TTC549 (cell line): Measurements from ENCODE around the gene JMJD4.

Experiments used
- FAIRE-seq: peaks from 2 replicates; lab custom pipeline; 2012; peaks lifted over from hg19 to GRCh38; lab: Jason Lieb, UNC

JMJD4 gene, protein sequence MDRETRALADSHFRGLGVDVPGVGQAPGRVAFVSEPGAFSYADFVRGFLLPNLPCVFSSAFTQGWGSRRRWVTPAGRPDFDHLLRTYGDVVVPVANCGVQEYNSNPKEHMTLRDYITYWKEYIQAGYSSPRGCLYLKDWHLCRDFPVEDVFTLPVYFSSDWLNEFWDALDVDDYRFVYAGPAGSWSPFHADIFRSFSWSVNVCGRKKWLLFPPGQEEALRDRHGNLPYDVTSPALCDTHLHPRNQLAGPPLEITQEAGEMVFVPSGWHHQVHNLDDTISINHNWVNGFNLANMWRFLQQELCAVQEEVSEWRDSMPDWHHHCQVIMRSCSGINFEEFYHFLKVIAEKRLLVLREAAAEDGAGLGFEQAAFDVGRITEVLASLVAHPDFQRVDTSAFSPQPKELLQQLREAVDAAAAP

DNA sequence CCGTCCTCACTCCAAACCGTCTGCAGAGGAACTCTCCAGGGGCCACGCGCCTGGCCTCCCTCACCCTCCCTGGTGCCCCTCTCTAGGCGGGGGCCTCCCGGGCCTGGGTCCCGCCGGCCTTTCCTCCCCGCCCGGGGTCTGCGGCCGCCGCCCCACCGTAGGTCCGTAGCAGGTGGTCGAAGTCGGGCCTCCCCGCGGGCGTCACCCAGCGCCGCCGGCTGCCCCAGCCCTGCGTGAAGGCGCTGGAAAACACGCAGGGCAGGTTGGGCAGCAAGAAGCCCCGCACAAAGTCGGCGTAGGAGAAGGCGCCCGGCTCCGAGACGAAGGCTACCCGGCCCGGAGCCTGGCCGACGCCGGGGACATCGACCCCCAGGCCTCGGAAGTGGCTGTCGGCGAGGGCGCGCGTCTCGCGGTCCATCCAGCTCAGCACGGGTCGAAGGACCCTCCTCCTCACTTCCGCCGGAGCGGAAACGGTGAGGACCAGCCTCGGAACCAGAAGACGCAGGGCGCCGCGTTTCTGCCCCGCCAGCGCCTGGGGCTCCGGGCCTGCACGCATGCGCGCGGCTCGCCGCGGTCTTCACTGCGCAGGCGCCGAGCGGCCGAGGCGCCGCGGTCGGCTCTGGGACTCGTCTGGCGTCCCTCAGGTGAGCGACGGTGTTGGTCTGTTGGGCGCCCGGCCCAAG lies at the start of gene JMJD4, which contains the start of gene SNAP47:
Gene JMJD4 (minus strand): TSS at position 447 of the 683 bp plus-strand sequence. CDS start 29 bp downstream, at position 418.
Gene SNAP47 (plus strand): TSS at position 580 of the 683 bp plus-strand sequence. CDS start 12,302 bp downstream, outside the sequence.
- no peak for FAIRE-seq

- FAIRE-seq = no peak
Measured at GRCh38 chr1:227782226-227782625, 47.1 kb upstream of the JMJD4 start.

DNA sequence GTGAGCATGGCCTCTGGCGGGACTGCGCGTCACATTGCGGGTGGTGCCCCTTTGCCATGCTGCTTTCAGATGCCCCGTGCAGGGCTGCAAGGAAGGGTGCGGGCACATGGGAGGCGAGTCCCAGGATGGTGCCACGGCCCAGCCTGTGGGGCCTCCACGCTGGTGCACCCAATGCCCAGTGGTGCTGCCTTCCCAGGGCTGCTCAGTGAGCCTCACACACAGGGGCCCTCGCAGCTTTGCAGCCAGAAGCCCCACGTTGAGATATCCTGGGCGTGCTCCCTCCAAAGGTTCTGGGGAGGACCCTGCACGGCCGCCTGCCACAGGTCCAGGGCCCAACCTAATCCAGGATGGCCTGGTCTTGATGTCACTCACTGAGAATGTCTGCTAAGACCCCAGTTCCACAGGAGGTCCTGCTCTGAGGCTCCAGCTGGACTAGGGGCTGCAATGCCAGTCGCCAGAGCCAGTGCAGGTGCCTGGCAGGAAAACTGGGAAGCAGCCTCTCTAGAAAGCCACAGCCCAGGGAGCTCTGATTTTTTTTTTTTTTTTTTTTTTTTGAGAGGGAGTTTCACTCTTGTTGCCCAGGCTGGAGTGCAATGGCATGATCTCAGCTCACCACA lies 46.3 kb upstream of the JMJD4 start:
- FAIRE-seq = no peak

DNA sequence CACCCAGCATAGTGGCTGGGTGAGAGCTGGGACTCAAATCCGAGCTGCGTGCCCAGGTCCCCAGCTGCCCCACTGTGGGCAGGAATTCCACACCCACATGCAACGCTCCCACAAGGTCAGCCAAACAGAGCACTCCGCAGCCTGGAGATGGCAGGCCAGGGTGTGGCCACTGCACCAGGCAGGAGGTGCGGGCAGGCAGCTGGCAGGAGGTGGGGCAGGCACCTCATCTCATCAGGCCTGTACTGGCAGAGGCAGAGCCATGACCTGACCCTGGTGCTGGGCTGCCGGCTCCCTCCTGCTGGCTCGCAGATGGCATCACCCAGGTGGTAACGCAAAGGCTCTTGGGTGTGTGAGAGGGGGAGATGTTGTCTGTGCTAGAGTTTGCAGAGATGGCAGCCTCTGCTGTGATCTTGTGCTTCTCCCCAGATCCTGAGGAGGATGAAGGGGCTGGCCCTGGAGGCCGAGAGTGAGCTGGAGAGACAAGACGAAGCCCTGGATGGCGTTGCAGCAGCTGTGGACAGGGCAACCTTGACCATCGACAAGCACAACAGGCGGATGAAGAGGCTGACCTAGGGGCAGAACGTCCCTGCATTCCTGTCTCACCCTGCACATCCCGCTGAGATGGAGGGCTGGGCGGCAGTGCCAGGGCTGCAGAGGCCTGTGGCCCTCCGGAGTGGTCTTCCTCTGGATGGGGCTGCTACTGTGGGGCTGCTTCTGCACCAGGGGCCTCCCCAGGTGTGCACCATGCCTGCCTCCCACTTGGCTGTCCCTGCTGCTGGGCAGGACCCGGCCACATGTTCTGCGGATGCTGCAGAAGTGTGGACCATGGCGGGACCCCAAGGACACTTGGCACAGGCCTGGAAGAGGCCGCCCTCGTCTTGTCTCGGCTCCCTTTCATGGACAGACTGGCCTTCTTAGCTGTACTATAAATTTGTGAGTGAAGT lies 45.3 kb upstream of the JMJD4 start:
- no peak for FAIRE-seq

GRCh38 chr1:227779685-227780084 lies 44.6 kb upstream of the JMJD4 start:
- FAIRE-seq = no peak

DNA sequence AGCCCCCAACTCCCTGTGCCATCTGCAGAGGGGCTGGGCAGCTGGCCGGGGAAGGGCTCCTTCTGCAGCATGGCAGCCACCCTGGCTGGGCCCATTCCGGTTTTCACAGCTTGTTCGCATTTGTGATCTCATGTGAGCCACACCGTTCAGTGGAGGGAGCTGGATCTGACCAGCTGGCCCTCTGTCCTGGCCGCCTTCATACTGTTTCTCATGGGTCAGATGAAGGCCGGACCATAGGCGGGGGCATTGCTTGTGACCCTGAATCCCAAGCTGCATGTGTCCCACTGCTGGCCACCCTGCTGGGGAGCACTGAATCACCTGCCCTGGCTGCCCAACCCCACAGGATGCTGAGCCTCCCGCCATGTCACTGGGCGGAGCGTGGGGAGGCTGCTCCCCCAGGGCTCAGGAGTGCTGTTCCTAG lies 43.9 kb upstream of the JMJD4 start:
- no peak for FAIRE-seq

- no peak for FAIRE-seq
Measured at GRCh38 chr1:227778401-227778947, 43.4 kb upstream of the JMJD4 start.

- no peak for FAIRE-seq
Measured at GRCh38 chr1:227777646-227778045, 42.5 kb upstream of the JMJD4 start.

- no peak for FAIRE-seq
Measured at GRCh38 chr1:227777156-227777555, 42.1 kb upstream of the JMJD4 start.

DNA sequence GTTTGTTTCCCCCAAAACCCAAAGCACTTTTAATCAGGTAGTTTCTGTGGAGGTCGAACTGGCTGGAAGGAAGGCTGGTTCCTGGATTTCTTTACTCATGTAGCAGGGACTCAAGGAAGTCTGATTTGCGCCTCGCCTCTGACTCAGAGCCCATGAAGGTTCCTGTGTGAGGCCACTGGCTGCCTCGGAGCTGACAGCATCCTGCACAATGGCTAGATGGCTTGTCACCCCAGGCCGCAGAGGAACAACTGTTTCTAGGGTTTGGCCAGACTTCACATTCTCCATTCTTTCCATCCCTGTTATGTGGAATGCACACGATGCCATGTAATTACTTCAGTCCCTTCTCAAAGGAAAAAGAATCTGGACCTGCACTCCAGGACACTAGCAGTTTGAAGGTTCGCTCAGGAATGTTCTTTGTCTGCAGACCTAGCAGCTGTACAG lies 41.2 kb upstream of the JMJD4 start:
- no peak for FAIRE-seq

GRCh38 chr1:227775841-227776240 lies 40.7 kb upstream of the JMJD4 start:
- no peak for FAIRE-seq

DNA sequence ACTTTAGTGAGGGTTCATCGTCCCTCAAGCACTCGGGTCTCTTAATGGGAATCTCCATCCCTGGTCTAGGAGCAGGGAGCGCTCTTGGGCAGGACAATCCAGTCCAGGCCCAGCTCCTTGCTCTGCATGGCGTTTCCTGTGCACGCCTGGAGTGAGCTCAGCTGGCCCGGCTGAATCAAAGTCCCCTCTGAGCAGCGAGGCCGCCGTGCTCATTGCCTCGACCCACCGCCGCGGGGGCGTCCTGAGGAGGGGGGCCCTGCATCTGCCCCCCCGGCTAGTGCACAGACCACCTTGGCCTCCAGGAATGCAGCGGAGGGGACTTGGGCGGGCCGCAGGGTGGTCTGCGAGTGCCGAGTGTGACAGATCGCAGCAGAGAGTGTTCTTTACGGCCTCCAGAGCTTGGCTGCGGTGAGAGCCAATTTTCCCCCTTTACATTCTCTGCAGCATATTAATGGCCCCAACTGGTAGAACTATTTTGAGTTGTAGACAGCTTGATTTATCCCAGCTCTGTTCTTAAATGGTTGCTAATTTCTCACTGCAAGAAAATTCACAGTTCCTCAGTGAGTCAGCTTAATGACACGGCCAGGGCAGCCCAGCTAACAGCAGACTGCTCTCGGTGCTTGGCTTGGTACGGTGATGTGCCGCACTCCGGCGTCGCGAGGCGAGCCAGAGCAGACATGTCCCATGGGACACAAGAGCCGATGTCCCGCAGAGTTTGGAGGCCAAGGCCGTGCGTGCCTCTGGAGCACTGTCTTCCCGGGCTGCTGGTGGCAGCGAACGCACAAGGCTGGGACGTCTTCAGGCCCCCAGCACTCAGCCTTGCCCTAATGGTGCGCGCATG lies 39.9 kb upstream of the JMJD4 start:
- no peak for FAIRE-seq

DNA sequence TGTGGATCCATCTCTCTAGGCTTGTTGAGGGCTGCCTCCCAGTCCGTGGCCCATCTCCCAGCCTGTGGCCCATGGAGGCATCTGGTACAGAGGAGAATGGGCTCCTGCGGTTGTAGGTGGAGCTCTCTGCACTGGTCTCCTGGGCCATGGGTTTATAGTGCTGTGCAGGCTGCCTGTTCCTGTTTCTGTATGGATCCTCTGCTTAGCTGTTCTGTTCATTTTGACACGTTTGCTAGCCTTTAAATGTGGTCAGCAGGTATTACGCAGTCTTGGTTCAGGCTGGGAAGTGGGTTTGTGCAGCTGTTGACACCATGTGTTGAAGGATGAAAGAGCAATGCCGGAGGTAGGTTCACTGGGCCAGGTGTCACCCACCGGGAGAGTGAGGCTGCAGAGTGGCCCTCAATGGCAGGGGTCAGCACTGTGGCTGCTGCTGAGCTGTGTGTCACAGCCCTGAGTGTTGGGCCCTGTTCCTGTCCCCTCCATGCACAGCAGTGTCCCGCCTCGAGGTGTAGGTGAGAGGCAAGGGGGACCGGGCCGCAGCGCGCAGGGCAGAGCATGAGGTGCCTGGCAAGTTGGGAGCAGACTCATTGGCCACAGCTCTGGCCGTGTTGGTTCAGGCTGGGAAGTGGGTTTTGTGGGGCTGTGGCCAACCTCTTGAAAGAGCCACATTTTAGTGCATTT lies 39.1 kb upstream of the JMJD4 start:
- FAIRE-seq = no peak

- FAIRE-seq = no peak
Measured at GRCh38 chr1:227773558-227773957, 38.5 kb upstream of the JMJD4 start.

- FAIRE-seq = no peak
Measured at GRCh38 chr1:227771771-227772170, 36.7 kb upstream of the JMJD4 start.

DNA sequence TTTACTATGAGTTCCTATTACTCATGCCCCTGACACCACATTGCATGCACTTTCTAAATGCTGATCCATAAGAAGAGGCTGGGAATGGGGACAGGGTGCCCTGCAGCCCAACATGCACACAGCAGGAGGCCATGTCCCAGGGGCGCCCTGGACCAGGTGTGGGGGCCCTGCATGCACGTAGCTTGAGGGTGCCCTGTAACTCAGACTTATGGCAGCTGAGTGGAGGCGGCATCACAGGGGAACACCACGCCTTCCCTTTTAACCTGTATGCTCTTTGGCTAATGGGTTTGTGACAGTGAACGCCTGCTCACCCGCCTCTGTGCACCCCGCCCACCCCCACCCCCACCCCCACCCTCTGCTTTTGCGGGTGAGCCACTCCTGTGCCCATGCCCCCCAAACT lies 36.2 kb upstream of the JMJD4 start:
- FAIRE-seq = no peak

DNA sequence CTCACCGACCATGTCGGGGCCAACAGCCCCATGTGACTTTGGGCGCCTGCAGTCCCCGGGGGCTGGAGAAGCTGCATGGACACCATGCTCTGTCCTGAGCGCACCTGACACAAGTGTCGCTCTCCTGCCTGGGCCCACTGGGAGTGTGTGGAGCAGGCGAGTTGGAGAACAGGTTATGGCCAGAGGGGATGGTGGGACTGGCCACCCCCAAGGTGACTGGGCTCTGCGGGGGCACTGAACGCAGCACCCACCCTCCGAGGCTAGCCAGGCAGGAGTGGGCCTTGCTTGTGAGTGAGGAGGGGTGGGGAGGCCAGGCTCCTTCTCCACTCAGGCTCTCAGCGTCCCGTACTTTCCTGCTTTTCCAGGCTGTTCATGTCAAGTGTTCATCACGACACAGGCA lies 35.7 kb upstream of the JMJD4 start:
- no peak for FAIRE-seq

DNA sequence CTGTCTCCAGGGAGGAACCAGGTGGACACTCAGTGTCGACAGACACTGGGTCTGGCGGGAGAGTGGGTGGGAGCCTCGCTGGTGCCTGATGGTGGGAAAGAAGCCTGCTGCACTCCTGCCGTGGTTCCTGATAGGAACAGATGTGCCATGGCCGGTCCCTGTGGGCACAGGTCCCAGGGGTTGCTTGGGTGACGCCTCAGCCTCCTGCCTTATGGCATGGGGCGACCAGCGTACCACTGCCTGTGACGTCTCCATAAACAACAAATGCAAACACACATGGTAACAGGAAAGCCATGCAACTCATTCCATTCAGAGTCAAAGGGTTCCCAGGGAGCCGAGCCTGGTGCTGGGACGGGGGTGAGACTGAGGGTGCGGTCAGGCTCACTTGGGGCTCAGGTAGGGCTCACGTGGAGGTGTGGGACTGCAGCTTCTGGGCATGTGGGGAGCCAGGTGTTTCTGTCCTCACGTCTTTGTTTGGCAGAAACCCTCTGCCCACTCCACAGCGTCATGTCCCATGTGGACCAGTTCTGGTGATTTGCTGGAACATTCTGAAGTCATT lies 34.9 kb upstream of the JMJD4 start:
- no peak for FAIRE-seq

GRCh38 chr1:227769047-227769935 lies 34.2 kb upstream of the JMJD4 start:
- FAIRE-seq = no peak
